BLaER1 treated with 17β-estradiol and CSF1 and Interleukin-3, amounts not matched to agents 10 nM and 100 nM (cell line): Measurements from ENCODE around the gene BTBD19.

Experiments used
- H3K27ac ChIP-seq, 11 experiments: shearing (Covaris generic); formaldehyde crosslinking; 2 replicates each; pipeline ENCODE4 v1.8.1; 2022
- H3K27me3 ChIP-seq, 11 experiments: shearing (Covaris generic); formaldehyde crosslinking; 2 replicates each; pipeline ENCODE4 v1.8.1; 2022
- H3K36me3 ChIP-seq, 11 experiments: shearing (Covaris generic); formaldehyde crosslinking; 2 replicates each; pipeline ENCODE4 v1.8.1; 2022
- H3K4me1 ChIP-seq, 10 experiments: shearing (Covaris generic); formaldehyde crosslinking; 2 replicates each; pipeline ENCODE4 v1.8.1; 2022
- H3K4me2 ChIP-seq, 11 experiments: shearing (Covaris generic); formaldehyde crosslinking; 2 replicates each; pipeline ENCODE4 v1.8.1; 2022
- H3K4me3 ChIP-seq, 10 experiments: shearing (Covaris generic); formaldehyde crosslinking; 2 replicates each; pipeline ENCODE4 v1.8.1; 2022
- H3K9ac ChIP-seq, 11 experiments: shearing (Covaris generic); formaldehyde crosslinking; 2 replicates each; pipeline ENCODE4 v1.8.1; 2022
- H3K9me3 ChIP-seq, 11 experiments: shearing (Covaris generic); formaldehyde crosslinking; replicated peaks in 1 of 11; 2 replicates each; pipeline ENCODE4 v1.8.1; 2022
- H4K20me1 ChIP-seq, 11 experiments: shearing (Covaris generic); formaldehyde crosslinking; 2 replicates each; pipeline ENCODE4 v1.8.1; 2022
- Cebpa-rat ChIP-seq, 11 experiments: shearing (Covaris generic); IDR thresholded peaks; 2 replicates each; pipeline ENCODE4 v1.8.1; 2022

The BTBD19 gene

GRCh38 chr1:44777547-44777946 lies 30.8 kb upstream of the BTBD19 start:
- peak overlapping the region; percentile 89 to 99 (median 96) for H3K9ac ChIP-seq
- peak overlapping the region in 9 of 11 experiments; percentile 93 to 99 (median 97); a peak in 15 of 22 replicates for H3K27ac ChIP-seq
- peaks cover 59 to 67% (median 65%) of the 10 kb centered on the region in 11 experiments for H3K36me3 ChIP-seq
- peaks cover 51 to 69% (median 61%) of the 10 kb centered on the region in 11 experiments for H4K20me1 ChIP-seq
- peak overlapping the region; percentile 93 to 99 (median 97) for H3K4me2 ChIP-seq
- peaks cover 45 to 63% (median 54%) of the 10 kb centered on the region in 10 experiments for H3K4me1 ChIP-seq
- H3K27me3 ChIP-seq, result no peaks in the 10 kb centered on the region
- H3K9me3 ChIP-seq, result no peaks in the 10 kb centered on the region; a peak in 1 of 22 replicates
- TF ChIP-seq Cebpa-rat (IDR thresholded peaks at IDR 0.05), result no peak
- H3K4me3 ChIP-seq, result peak overlapping the region; percentile 81 to 97 (median 86)

GRCh38 chr1:44777969-44778635 lies 30.2 kb upstream of the BTBD19 start:
- H4K20me1 ChIP-seq, result peaks cover 51 to 75% (median 61%) of the 10 kb centered on the region in 11 experiments
- peak overlapping the region; percentile 93 to 99 (median 97) for H3K4me2 ChIP-seq
- peaks cover 59 to 68% (median 65%) of the 10 kb centered on the region in 11 experiments for H3K36me3 ChIP-seq
- peaks cover 50 to 68% (median 59%) of the 10 kb centered on the region in 10 experiments for H3K4me1 ChIP-seq
- H3K27ac ChIP-seq, result peak overlapping the region in 8 of 11 experiments; percentile 93 to 99 (median 97); a peak in 12 of 22 replicates
- no peaks in the 10 kb centered on the region for H3K27me3 ChIP-seq
- H3K4me3 ChIP-seq, result peak overlapping the region; percentile 81 to 97 (median 86)
- H3K9me3 ChIP-seq, result no peaks in the 10 kb centered on the region; a peak in 1 of 22 replicates
- TF ChIP-seq Cebpa-rat (IDR thresholded peaks at IDR 0.05), result no peak
- peak overlapping the region; percentile 89 to 99 (median 96) for H3K9ac ChIP-seq

DNA sequence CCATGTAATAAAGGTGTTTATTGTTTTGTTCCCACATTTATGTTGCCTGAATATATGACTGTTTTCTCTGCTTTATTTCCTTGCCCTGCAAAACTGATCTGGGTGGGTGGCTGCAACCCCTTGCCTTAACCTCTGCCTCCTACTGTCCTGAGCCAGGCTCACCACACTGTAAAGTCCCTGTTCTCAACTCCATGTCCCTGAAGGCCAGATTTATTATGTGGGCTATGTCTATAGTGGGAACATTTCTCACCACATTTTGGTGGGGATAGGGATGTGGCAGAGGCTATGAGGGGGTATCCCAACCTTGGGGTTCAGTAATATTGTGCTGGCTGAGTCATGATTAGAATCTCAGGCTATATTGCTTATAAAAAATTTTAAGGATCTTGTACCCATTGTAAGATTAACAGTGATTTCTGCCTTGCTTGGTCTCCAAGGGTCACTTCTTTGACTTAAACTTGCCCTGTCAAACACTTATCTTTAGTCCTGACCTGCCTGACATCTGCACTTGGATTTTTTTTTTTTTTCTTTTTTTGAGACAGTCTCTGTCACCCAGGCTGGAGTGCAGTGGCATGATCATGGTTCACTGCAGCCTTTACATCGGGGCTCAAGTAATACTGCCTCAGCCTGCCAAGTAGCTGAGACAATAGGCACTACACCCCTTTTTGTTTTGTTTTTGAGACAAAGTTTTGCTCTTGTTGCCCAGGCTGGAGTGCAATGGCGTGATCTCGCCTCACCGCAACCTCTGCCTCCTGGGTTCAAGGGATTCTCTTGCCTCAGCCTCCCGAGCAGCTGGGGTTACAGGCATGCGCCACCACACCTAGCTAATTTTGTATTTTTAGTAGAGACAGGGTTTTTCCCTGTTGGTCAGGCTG lies 29.4 kb upstream of the BTBD19 start:
- Histone ChIP-seq H3K27me3 (no peaks in the 10 kb centered on the region), H3K9ac (peak overlapping the region; percentile 54 to 99 (median 96); a peak in 16 of 22 replicates), H4K20me1 (peaks cover 51 to 75% (median 61%) of the 10 kb centered on the region in 11 experiments), H3K4me1 (peaks cover 58 to 77% (median 67%) of the 10 kb centered on the region in 10 experiments), H3K9me3 (no peaks in the 10 kb centered on the region; a peak in 1 of 22 replicates), H3K4me3 (peak overlapping the region in 9 of 10 experiments; percentile 81 to 97 (median 87); a peak in 15 of 20 replicates), H3K4me2 (peak overlapping the region; percentile 93 to 99 (median 97)), H3K27ac (no peak overlapping the region), H3K36me3 (peaks cover 59 to 68% (median 65%) of the 10 kb centered on the region in 11 experiments)
- TF ChIP-seq Cebpa-rat (IDR thresholded peaks at IDR 0.05), result no peak

- Histone ChIP-seq H3K9ac (no peak overlapping the region), H3K4me3 (no peak overlapping the region), H3K4me2 (peak overlapping the region in 3 of 11 experiments; percentile 0 to 97 (median 7); a peak in 1 of 22 replicates), H3K36me3 (peaks cover 59 to 68% (median 65%) of the 10 kb centered on the region in 11 experiments), H3K4me1 (peaks cover 67 to 85% (median 76%) of the 10 kb centered on the region in 10 experiments), H3K9me3 (no peaks in the 10 kb centered on the region; a peak in 1 of 22 replicates), H3K27me3 (no peaks in the 10 kb centered on the region; a peak in 1 of 22 replicates), H3K27ac (no peak overlapping the region), H4K20me1 (peaks cover 51 to 75% (median 61%) of the 10 kb centered on the region in 11 experiments)
- no peak for TF ChIP-seq Cebpa-rat (IDR thresholded peaks at IDR 0.05)
These were observed 27.7 kb upstream of the BTBD19 start for GRCh38 chr1:44780583-44781121.

GRCh38 chr1:44783697-44784093 lies 24.6 kb upstream of the BTBD19 start:
- peaks cover 32 to 40% (median 37%) of the 10 kb centered on the region in 11 experiments for H3K36me3 ChIP-seq
- peak overlapping the region; percentile 59 to 79 (median 73); a peak in 21 of 22 replicates for H3K9ac ChIP-seq
- TF ChIP-seq Cebpa-rat (IDR thresholded peaks at IDR 0.05), result no peak
- H3K27ac ChIP-seq, result peak overlapping the region; percentile 14 to 72 (median 43); a peak in 17 of 22 replicates
- H3K4me3 ChIP-seq, result peak overlapping the region; percentile 41 to 68 (median 52)
- H3K4me2 ChIP-seq, result peak overlapping the region; percentile 76 to 99 (median 92)
- no peaks in the 10 kb centered on the region; a peak in 2 of 22 replicates for H3K27me3 ChIP-seq
- H4K20me1 ChIP-seq, result peaks cover 21 to 45% (median 33%) of the 10 kb centered on the region in 11 experiments
- H3K4me1 ChIP-seq, result peaks cover 52 to 76% (median 66%) of the 10 kb centered on the region in 10 experiments
- H3K9me3 ChIP-seq, result no peaks in the 10 kb centered on the region

- peak overlapping the region; percentile 41 to 68 (median 52) for H3K4me3 ChIP-seq
- H3K4me1 ChIP-seq, result peaks cover 46 to 69% (median 61%) of the 10 kb centered on the region in 10 experiments
- peaks cover 26 to 33% (median 31%) of the 10 kb centered on the region in 11 experiments for H3K36me3 ChIP-seq
- peaks cover 14 to 38% (median 26%) of the 10 kb centered on the region in 11 experiments; a peak in 21 of 22 replicates for H4K20me1 ChIP-seq
- no peaks in the 10 kb centered on the region; a peak in 2 of 22 replicates for H3K27me3 ChIP-seq
- H3K9me3 ChIP-seq, result no peaks in the 10 kb centered on the region
- no peak for TF ChIP-seq Cebpa-rat (IDR thresholded peaks at IDR 0.05)
- H3K27ac ChIP-seq, result peak overlapping the region; percentile 14 to 72 (median 43); a peak in 18 of 22 replicates
- peak overlapping the region; percentile 59 to 79 (median 73) for H3K9ac ChIP-seq
- H3K4me2 ChIP-seq, result peak overlapping the region; percentile 76 to 99 (median 92)
These were observed 24.0 kb upstream of the BTBD19 start for GRCh38 chr1:44784094-44785028.

- H3K27me3 ChIP-seq, result no peaks in the 10 kb centered on the region; a peak in 2 of 22 replicates
- H3K9me3 ChIP-seq, result no peaks in the 10 kb centered on the region
- H3K27ac ChIP-seq, result peak overlapping the region in 3 of 11 experiments; percentile 28 to 66 (median 64); a peak in 4 of 22 replicates
- H3K4me2 ChIP-seq, result peak overlapping the region; percentile 76 to 99 (median 92)
- H3K36me3 ChIP-seq, result peaks cover 19 to 27% (median 24%) of the 10 kb centered on the region in 11 experiments
- H4K20me1 ChIP-seq, result peaks cover 8 to 32% (median 20%) of the 10 kb centered on the region in 11 experiments; a peak in 20 of 22 replicates
- TF ChIP-seq Cebpa-rat (IDR thresholded peaks at IDR 0.05), result no peak
- peaks cover 39 to 63% (median 59%) of the 10 kb centered on the region in 10 experiments for H3K4me1 ChIP-seq
- H3K4me3 ChIP-seq, result peak overlapping the region in 4 of 10 experiments; percentile 2 to 47 (median 40); a peak in 5 of 20 replicates
- peak overlapping the region in 6 of 11 experiments; percentile 66 to 79 (median 74); a peak in 12 of 22 replicates for H3K9ac ChIP-seq
These were observed 23.3 kb upstream of the BTBD19 start for GRCh38 chr1:44785029-44785380.
